ENCODE measurements around the gene GLIPR1.
"Not testable (repeated sequence)": the region's sequence is repeated elsewhere in the genome, so short reads cannot be mapped to it uniquely, and the experiment has no call there.

Gene GLIPR1

GRCh38 chr12:75522124-75522523, 41.6 kb downstream of the GLIPR1 start:
- DNase-seq, result not testable (repeated sequence)

DNA sequence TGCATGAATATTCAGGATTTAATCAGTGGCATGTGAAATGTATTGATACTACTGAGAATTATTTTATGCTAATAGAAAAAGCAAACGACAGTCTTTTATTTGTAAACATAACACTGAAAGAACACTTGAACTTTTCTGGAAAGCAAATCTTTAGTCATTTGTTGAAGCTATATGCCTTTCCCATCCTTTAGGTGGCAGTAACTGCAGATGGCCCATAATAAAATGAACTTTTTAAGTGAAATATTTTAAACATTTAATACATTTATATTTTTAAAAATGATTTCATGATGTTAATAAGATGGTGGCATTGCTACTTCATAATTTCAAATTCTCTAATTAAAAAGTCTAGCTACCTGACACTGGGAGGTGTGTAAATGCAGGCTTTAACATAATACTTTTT, 44.7 kb downstream of the GLIPR1 start:
- DNase-seq, result no peak

- no peak for DNase-seq
These were observed 46.3 kb downstream of the GLIPR1 start for GRCh38 chr12:75526655-75527511.

- no peak for DNase-seq
These were observed 47.7 kb downstream of the GLIPR1 start for GRCh38 chr12:75528272-75528671.

DNA sequence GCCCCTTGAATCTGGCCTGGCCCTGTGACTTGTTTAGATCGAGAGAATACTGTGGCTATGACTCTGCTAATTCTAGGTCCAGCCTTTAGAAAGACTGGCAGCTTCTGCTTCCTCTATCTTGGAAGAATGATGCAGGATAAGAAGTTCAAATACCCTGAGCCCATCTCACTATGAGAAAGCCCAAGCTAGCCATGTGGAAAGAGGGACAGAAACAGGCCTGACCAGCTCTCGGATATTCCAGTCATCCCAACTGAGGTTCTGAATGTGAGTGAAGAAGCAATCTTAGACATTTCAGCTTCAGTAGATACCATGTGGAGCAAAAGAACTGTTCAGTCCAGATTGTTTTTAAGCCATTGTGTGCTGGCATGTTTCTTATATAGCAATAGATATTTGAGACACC, 48.1 kb downstream of the GLIPR1 start:
- DNase-seq, result no peak

DNA sequence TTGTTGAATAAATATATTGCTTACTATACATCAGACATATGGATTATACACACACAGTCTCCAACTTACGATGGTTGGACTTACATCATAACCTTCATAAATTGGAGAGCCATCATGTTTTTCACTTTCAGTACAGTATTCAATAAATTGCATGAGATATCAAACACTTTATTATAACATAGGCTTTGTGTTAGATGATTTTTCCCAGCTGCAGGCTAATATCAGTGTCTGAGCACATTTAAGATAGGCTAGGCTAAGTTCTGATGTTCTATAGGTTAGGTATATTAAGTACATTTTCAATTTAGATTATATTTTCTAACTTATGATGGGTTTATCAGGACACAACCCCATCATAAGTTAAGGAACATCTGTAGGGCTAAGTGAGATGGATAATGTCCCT, 48.8 kb downstream of the GLIPR1 start:
- no peak for DNase-seq

GRCh38 chr12:75529826-75530225, 49.3 kb downstream of the GLIPR1 start:
- DNase-seq, result no peak

GRCh38 chr12:75533239-75533638, 52.7 kb downstream of the GLIPR1 start:
- no peak for DNase-seq

GRCh38 chr12:75539889-75540288, 59.3 kb downstream of the GLIPR1 start:
- no peak for DNase-seq

- no peak for DNase-seq
These were observed 62.4 kb downstream of the GLIPR1 start for GRCh38 chr12:75542942-75543341.

GRCh38 chr12:75543529-75543928, 63.0 kb downstream of the GLIPR1 start:
- no peak for DNase-seq

DNA sequence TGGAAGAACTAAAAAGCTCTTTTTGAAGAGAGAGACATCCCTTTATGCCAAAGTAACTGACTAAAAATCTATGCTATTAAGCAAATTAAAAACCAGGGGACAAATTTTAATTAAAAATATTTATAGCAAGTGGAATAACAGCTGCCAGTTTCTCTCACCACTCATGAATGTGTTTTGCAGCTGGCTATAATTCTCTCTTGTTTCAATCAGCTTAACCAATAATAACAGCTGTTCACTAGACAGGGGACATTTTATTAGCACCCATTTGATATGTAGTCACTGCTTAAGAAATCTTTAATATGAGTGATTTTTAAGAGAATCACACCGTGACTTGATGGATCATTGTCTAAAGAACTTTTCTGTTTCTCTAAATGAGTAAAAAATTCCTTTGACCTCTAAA, 65.1 kb downstream of the GLIPR1 start:
- DNase-seq, result no peak

DNA sequence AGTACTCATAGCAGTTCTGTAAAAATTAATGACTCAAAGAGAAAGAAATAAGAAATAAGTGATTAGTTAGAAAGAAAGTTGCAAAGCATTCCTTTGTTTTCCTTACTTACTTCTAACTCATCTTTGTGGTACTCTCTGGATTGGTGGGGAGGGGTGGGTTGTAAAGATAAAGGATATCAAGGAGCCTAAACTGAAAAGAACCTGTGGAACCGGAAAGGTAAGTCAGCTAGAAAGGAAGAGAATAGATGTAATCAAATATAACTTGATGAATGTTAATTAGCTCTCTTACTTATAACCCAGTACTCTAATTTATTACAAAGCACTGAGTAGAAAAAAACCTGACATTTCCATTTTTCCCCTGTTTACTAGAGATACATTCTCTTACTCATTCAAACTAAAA, 68.3 kb downstream of the GLIPR1 start:
- DNase-seq, result no peak

GRCh38 chr12:75549989-75550388, 69.4 kb downstream of the GLIPR1 start:
- DNase-seq, result no peak

DNA sequence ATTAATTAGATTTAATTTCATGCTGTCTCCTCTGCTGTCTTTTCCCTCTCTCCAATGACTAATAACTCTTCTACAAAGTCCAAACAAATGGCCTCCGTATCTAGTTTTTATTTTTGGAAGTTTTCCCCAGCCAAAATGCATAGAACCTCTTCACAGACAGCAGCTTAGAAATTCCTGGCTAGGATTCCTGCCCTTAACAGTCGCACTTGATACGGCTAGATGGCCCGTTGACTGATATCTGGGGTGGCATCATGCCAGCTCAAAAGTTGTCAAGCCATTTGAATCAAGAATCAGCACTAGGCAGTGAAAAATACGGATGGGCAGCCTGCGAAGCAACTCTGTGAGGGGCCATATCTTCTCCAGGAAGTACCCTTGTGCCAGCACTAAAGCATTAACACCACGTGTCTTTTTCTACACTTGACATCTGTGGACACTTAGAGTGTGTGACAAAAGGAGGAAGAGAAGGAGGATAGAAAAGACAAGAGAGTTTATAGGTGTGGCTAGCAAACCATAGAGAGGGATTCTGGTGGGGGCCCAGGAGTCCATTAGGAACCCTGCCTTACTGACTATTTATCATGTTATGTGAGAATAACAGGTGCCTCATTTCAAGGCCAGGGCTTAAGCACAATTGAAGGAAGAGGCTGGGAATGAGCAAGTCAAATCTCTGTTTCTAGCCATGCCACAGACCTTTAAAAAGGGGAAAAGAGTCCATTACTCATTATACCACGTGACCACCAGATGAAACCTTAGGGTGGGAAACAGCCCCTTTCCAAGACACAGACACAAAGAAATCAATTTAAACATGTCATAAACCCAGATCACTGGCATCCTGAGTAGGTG, 70.1 kb downstream of the GLIPR1 start:
- DNase-seq, result no peak

GRCh38 chr12:75551477-75551876, 70.9 kb downstream of the GLIPR1 start:
- no peak for DNase-seq

GRCh38 chr12:75553398-75553797, 72.8 kb downstream of the GLIPR1 start:
- no peak for DNase-seq
